H1 (cell line): ENCODE data around the gene ERO1B. TPM values are rescaled to one million over a fixed set of nuclear protein-coding genes. Genes with fewer than 3 reads are reported as not detected.

ENCODE experiments used
- ATF2 ChIP-seq: IDR thresholded peaks from 2 replicates; pipeline ENCODE4 v1.6.1; 2012; ENCODE audit warnings: low read length, inconsistent platforms
- BACH1 ChIP-seq: IDR thresholded peaks from 2 replicates; pipeline ENCODE4 v1.6.1; 2012; ENCODE audit warnings: low read length, improper control_type of control experiment
- BRCA1 ChIP-seq: IDR thresholded peaks from 2 replicates; pipeline ENCODE4 v1.6.1; 2012; ENCODE audit warnings: low read depth, low read length, improper control_type of control experiment
- CHD2 ChIP-seq: IDR thresholded peaks from 2 replicates; pipeline ENCODE4 v1.6.1; 2012; ENCODE audit warnings: low read length, improper control_type of control experiment
- CTBP2 ChIP-seq: IDR thresholded peaks from 2 replicates; pipeline ENCODE4 v1.7.0; 2011; ENCODE audit warnings: borderline replicate concordance, mild to moderate bottlenecking, moderate library complexity, mixed read lengths, low read length; ENCODE audit not compliant: insufficient read depth, insufficient read length
- E2F6 ChIP-seq: IDR thresholded peaks from 2 replicates; pipeline ENCODE4 v1.6.1; 2012; ENCODE audit warnings: inconsistent platforms
- KDM5A ChIP-seq: fragments of 200-600 bp; IDR thresholded peaks from 2 replicates; pipeline ENCODE4 v1.7.1; 2012; ENCODE audit warnings: mild to moderate bottlenecking, low read length, inconsistent platforms, mixed read lengths
- MAFK ChIP-seq: IDR thresholded peaks from 2 replicates; pipeline ENCODE4 v1.6.1; 2012; ENCODE audit warnings: low read depth, mild to moderate bottlenecking, improper control_type of control experiment, low read length
- PHF8 ChIP-seq: fragments of 200-600 bp; sonication (generic); conservative IDR thresholded peaks from 2 replicates; pipeline ENCODE4 v1.7.1; 2012; ENCODE audit warnings: low read depth, mild to moderate bottlenecking, inconsistent platforms, low read length, moderate library complexity
- POLR2A ChIP-seq, 2 experiments: IDR thresholded peaks; 1 replicate in 1 of 2; 2 replicates in 1 of 2; pipeline ENCODE4 v1.6.1; 2011; ENCODE audit warnings: low read depth in 2 of 2, low read length in 2 of 2, mild to moderate bottlenecking in 2 of 2; ENCODE audit errors: control extremely low read depth in 1 of 2
- RBBP5 ChIP-seq: IDR thresholded peaks from 2 replicates; pipeline ENCODE4 v1.7.1; 2012; ENCODE audit warnings: low read depth, mild to moderate bottlenecking, inconsistent platforms, low read length, moderate library complexity, borderline replicate concordance
- SP4 ChIP-seq: IDR thresholded peaks from 2 replicates; pipeline ENCODE4 v1.6.1; 2012; ENCODE audit warnings: low read length, inconsistent platforms
- TEAD4 ChIP-seq: IDR thresholded peaks from 2 replicates; pipeline ENCODE4 v1.6.1; 2012; ENCODE audit warnings: low read depth, low read length, inconsistent platforms, mixed read lengths
- polyA plus RNA-seq, 7 experiments: library from polyadenylated mRNA; depleted of rRNA in 3 of 7; stranded (reverse) in 5 of 7; unstranded in 2 of 7; fragments of >200 nt in 5 of 7; fragments of 200-250 nt in 2 of 7; gene quantifications; 1 replicate in 5 of 7; 2 replicates in 1 of 7; 4 replicates in 1 of 7; pipeline versions ENCODE4 v1.2.1 to v1.2.3, GENCODE V29; 2011 to 2013; ENCODE audit warnings: missing spikeins in 2 of 7, mixed read lengths in 2 of 7
- total RNA-seq: library from RNA; stranded (reverse); fragmentation: NEBNext Ultra II Directional; extraction: Animal tissue kit (Norgen Biotek cat#: 25700); gene quantifications from 2 replicates; pipeline ENCODE4 v1.2.1, GENCODE V29; 2021

The ERO1B gene
- total and polyA plus RNA-seq, 2 of the 8 experiments (the other 6 are each of a cell fraction or from before 2014, with no cell fraction given), result 0.74 to 5.6 TPM

- peak; percentile 90 for TF ChIP-seq PHF8
- no peak for TF ChIP-seq KDM5A
- 0 out of 2 replicates have a peak, but pooled peaks have one; percentile 10 for TF ChIP-seq CHD2
- TF ChIP-seq MAFK, result no peak
- no peak for TF ChIP-seq ATF2
- TF ChIP-seq BACH1, result no peak
- no peak for TF ChIP-seq BRCA1
- TF ChIP-seq CTBP2, result no peak
- TF ChIP-seq RBBP5, result peak; percentile 39; the same call in 1 of the 2 replicates
- no peak for TF ChIP-seq E2F6
- TF ChIP-seq TEAD4, result no peak
- TF ChIP-seq POLR2A (IDR thresholded peaks at IDR 0.05; ENCODE audit: control extremely low read depth in 1 of 2, low read depth in 2 of 2, low read length in 2 of 2), result peak; percentile 89 to 93
- no peak for TF ChIP-seq SP4
Measured at GRCh38 chr1:236281654-236282424, at the start of gene ERO1B (continued).
